Islet precursor cell (in vitro differentiated cells): ENCODE data around the gene ANKRD11.
"Not testable (repeated sequence)": the region's sequence is repeated elsewhere in the genome, so short reads cannot be mapped to it uniquely, and the experiment has no call there.

Experiments
- DNase-seq: peaks from one replicate; pipeline ENCODE4 v3.0.0-alpha.2; 2018

ANKRD11 gene

GRCh38 chr16:89448656-89449055 lies 41.7 kb downstream of the ANKRD11 start:
- DNase-seq = no peak

GRCh38 chr16:89446975-89447293 lies 43.4 kb downstream of the ANKRD11 start:
- no peak for DNase-seq

- no peak for DNase-seq
Measured at GRCh38 chr16:89446136-89446974, 44.0 kb downstream of the ANKRD11 start.

GRCh38 chr16:89445166-89445565 lies 45.2 kb downstream of the ANKRD11 start:
- DNase-seq = no peak

- DNase-seq = no peak
Measured at GRCh38 chr16:89444728-89445127, 45.6 kb downstream of the ANKRD11 start.

- DNase-seq = no peak
Measured at GRCh38 chr16:89444151-89444723, 46.1 kb downstream of the ANKRD11 start.

- no peak for DNase-seq
Measured at GRCh38 chr16:89443727-89444084, 46.7 kb downstream of the ANKRD11 start.

GRCh38 chr16:89442990-89443726 lies 47.2 kb downstream of the ANKRD11 start:
- DNase-seq = peak; percentile 65

- no peak for DNase-seq
Measured at GRCh38 chr16:89442588-89442987, 47.8 kb downstream of the ANKRD11 start.

- no peak for DNase-seq
Measured at GRCh38 chr16:89439659-89440058, 50.7 kb downstream of the ANKRD11 start.

- no peak for DNase-seq
Measured at GRCh38 chr16:89437991-89438390, 52.4 kb downstream of the ANKRD11 start.

GRCh38 chr16:89437251-89437987 lies 52.9 kb downstream of the ANKRD11 start:
- no peak for DNase-seq

GRCh38 chr16:89436366-89436765 lies 54.0 kb downstream of the ANKRD11 start:
- no peak for DNase-seq

- DNase-seq = not testable (repeated sequence)
Measured at GRCh38 chr16:89435059-89435458, 55.3 kb downstream of the ANKRD11 start.

- no peak for DNase-seq
Measured at GRCh38 chr16:89434490-89434889, 55.9 kb downstream of the ANKRD11 start.

- not testable (repeated sequence) for DNase-seq
Measured at GRCh38 chr16:89433363-89433984, 56.9 kb downstream of the ANKRD11 start.

GRCh38 chr16:89431630-89432029 lies 58.7 kb downstream of the ANKRD11 start:
- DNase-seq = no peak

- DNase-seq = no peak
Measured at GRCh38 chr16:89431158-89431584, 59.2 kb downstream of the ANKRD11 start.

GRCh38 chr16:89430436-89431157 lies 59.8 kb downstream of the ANKRD11 start:
- no peak for DNase-seq

- not testable (repeated sequence) for DNase-seq
Measured at GRCh38 chr16:89428605-89429004, 61.8 kb downstream of the ANKRD11 start.

GRCh38 chr16:89426736-89427530 lies 63.4 kb downstream of the ANKRD11 start:
- no peak for DNase-seq
